DMS53 treated with DMSO at 0.1 percent for 48 hours (cell line): ENCODE measurements around the gene ETF1.

ENCODE experiments used
- DNase-seq: peaks from one replicate; lab custom pipeline; 2025; ENCODE audit not compliant: unreplicated experiment; lab: John Stamatoyannopoulos, UW

Gene ETF1

DNA sequence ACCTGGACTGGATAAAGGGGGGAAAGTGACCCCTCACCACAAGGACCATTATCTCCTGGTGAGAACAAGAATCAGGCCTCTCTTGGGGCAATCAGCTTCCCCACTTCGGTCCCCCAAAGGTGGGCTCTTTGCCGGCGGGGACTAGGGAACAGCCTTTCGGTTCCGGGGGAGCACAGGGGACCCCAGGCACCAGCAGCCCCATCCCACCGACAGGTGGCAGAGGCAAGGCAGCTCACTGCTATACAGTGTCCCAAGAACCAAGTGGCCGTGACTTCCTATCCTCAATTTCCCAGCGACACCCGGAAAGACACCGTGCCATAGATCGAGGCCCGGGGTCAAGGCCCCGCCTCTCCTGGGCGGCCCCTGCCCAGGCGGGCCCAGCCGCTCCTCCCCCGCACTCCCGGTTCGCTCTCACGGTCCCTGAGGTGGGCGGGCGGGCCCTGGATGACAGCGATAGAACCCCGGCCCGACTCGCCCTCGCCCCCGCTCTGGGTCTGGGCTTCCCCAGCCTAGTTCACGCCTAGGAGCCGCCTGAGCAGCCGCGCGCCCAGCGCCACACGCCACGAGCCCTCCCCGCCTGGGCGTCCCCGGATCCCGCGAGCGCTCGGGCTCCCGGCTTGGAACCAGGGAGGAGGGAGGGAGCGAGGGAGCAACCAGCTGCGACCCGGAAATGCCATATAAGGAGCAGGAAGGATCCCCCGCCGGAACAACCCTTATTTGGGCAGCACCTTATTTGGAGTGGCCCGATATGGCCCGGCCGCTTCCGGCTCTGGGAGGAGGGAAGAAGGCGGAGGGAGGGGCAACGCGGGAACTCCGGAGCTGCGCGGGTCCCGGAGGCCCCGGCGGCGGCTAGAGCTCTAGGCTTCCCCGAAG lies 78.4 kb downstream of the ETF1 start:
- peak; percentile 96 for DNase-seq

GRCh38 chr5:138464008-138464387 lies 79.0 kb downstream of the ETF1 start:
- DNase-seq, result peak; percentile 90

DNA sequence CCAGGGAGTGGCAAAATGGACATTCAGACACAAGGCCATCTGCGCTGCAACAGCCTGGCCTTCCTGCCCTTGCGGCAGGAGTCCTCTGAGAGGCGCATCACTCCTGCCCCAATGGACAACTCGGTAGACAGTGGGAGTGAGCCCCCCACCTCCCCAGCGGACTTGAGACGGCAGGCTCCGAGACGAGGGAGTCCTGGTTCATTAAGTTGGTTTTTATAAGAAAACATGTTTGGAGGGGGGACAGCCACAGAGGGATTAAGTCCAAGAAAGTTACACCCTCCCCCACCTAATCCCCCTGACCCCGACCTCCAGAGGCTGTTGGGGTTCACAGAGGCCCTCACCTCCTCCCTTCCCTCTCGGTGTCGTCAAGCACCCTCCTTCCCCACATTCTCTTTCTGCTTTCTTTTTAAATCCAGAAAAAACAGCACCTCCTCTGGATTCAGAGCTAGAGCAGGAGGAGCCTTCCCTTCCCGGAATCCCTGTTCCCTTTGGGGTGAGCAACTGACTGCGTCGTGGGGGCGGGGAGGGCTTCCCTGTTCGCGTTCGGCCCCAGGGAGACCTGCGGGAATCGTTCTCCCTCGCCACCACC lies 79.5 kb downstream of the ETF1 start:
- DNase-seq, result no peak

GRCh38 chr5:138461343-138462125 lies 81.5 kb downstream of the ETF1 start:
- DNase-seq, result no peak

DNA sequence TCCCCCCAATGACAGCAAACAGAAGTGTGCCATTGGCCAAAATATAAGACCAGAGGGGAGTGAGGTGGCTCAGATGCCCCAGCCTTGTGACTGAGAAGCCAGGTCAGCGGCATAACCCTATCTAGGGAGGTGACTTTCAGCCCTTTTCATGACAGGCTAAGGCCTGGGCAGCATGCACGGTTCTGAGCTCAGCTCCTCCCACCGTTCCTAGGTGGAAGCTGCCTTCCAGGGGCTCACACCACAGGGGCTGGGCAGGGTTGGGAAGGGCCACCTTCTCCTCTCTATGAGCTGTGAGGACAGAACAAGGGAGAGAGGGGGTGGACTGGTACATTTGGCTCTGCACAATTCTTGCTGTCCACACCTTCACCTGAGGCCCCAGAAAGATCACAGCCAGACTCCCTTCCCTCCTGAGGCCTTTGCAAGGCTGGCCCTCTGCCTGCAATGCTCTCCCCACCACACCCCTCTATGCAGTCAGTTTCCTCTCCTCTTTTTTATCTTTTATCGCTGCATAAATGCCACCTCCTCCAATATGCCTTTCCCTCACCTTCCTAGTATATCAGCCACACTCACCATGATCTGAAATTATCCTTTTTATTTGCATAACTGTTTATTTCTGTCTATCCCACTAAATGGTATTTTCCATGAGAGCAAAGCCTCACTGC lies 82.9 kb downstream of the ETF1 start:
- no peak for DNase-seq

GRCh38 chr5:138459311-138459933 lies 83.6 kb downstream of the ETF1 start:
- DNase-seq, result no peak

DNA sequence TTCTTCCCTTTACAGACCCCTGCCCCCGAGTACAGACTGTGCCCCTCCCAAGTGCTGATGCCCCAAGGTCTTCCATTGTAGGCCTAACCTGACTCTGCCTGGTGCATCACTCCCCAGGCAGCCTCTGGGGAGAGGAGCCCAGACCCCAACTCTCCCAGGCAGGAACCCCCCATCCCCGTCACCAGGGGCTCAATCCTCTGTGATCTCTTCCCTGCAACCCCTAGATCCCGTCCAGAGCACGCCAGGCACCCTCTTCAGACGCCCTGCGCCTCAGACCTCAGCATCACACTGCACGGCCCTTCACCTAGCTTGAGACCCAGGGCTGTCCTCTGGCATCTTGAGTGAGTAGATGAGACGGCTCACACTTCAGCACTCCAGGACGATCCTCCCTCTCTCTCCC lies 84.2 kb downstream of the ETF1 start:
- DNase-seq, result no peak

GRCh38 chr5:138458384-138458783 lies 84.7 kb downstream of the ETF1 start:
- no peak for DNase-seq

- DNase-seq, result no peak
Observed at GRCh38 chr5:138457531-138458275, 85.3 kb downstream of the ETF1 start.
